Measurements from ENCODE around the gene SLC37A1. TPM values are rescaled to one million over a fixed set of nuclear protein-coding genes. Genes with fewer than 3 reads are reported as not detected.

The SLC37A1 gene
- total RNA-seq, 6 donors from 2014 or later = 20.8 to 70.2 (median 36.8) TPM

DNA sequence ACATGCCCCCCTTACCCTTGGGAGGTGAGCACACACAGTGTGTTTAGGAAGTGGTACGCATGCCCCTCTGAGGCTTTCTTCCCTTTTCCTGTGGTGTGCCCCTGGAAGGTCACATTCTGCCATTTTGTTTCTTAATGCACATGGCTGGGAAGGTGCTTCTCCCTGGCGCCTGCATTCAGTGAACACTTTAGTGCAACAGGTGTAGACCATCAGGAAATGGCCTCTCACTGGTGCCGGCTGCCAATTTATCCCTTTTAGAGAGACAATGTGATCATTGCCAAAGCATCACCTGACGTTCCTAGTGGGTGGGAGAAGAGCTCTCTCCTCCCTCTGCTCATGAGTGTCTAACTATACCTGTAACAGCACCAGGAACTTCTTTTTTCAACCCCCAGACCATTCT lies 88.0 kb downstream of the SLC37A1 start:
- no peaks in the 10 kb centered on the region for H3K4me1 ChIP-seq
- H3K27me3 ChIP-seq = no peaks in the 10 kb centered on the region
- no peaks in the 10 kb centered on the region for H3K36me3 ChIP-seq
- DNase-seq (no peak), ATAC-seq (ENCODE audit: low FRiP score in 2 of 2) (no peak)
- no peak overlapping the region for H3K27ac ChIP-seq
- H3K4me3 ChIP-seq = no peak overlapping the region
- H3K9me3 ChIP-seq = peaks cover 0 to 21% (median 6%) of the 10 kb centered on the region in 4 donors
- TF ChIP-seq CTCF (IDR thresholded peaks at IDR 0.05) (no peak), POLR2AphosphoS5 (IDR thresholded peaks at IDR 0.05) (no peak), POLR2A (IDR thresholded peaks at IDR 0.05) (no peak), EP300 (IDR thresholded peaks at IDR 0.05) (no peak)
- 75 to 82% methylated on average over 4 of the region's 4 CpGs for WGBS, 2 donors

GRCh38 chr21:42607102-42607501 lies 93.5 kb downstream of the SLC37A1 start:
- Histone ChIP-seq H3K27me3 (no peaks in the 10 kb centered on the region), H3K9me3 (peaks cover 0 to 21% (median 6%) of the 10 kb centered on the region in 4 donors), H3K36me3 (no peaks in the 10 kb centered on the region), H3K27ac (no peak overlapping the region), H3K4me3 (no peak overlapping the region), H3K4me1 (no peaks in the 10 kb centered on the region)
- no peak for TF ChIP-seq CTCF (IDR thresholded peaks at IDR 0.05)
- no peak for TF ChIP-seq EP300 (IDR thresholded peaks at IDR 0.05)
- no peak for TF ChIP-seq POLR2A (IDR thresholded peaks at IDR 0.05)
- no peak for TF ChIP-seq POLR2AphosphoS5 (IDR thresholded peaks at IDR 0.05)
- ATAC-seq (ENCODE audit: low FRiP score in 2 of 2) (no peak), DNase-seq (peak in 1 of 2 donors; percentile 13)
- 64 to 75% methylated on average over 4 of the region's 4 CpGs for WGBS, 2 donors

DNA sequence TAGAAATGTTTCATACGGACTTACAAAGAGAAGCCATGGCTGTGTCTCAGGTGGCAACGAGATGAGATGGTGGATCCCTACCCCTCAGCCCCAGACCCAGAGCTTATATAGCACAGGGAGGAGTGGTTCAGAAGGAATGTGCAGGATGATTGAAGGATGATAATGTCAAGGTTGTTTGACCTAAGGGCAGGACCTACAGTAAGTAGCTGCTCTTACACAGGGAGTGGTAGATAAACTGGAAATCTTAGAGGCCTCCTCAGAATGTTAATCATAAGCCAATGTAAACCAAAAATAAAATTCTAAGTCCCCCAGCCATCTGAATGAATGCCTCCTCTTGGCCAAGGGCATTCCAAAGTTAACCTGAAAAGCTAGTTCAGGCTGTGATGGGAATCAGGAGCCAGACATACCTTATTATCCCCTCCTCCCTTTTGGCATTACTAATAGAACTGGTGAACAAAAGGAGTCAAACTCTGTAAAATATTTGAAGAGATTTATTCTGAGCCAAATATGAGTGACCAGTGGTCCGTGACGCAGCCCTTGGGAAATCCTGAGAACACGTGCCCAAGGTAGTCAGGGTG lies 94.0 kb downstream of the SLC37A1 start:
- WGBS, 2 donors = 63 to 72% methylated on average over 5 of the region's 5 CpGs
- DNase-seq (peak in 1 of 2 donors; percentile 31), ATAC-seq (ENCODE audit: low FRiP score in 2 of 2) (peak; percentile 21 to 92)
- Histone ChIP-seq H3K9me3 (peaks cover 0 to 21% (median 6%) of the 10 kb centered on the region in 4 donors), H3K27me3 (no peaks in the 10 kb centered on the region), H3K4me1 (no peaks in the 10 kb centered on the region), H3K27ac (peak overlapping the region in 1 of 4 donors; percentile 41), H3K36me3 (no peaks in the 10 kb centered on the region), H3K4me3 (no peak overlapping the region)
- TF ChIP-seq POLR2A (IDR thresholded peaks at IDR 0.05) (no peak), EP300 (IDR thresholded peaks at IDR 0.05) (peak in 1 of 4 donors; percentile 10)

DNA sequence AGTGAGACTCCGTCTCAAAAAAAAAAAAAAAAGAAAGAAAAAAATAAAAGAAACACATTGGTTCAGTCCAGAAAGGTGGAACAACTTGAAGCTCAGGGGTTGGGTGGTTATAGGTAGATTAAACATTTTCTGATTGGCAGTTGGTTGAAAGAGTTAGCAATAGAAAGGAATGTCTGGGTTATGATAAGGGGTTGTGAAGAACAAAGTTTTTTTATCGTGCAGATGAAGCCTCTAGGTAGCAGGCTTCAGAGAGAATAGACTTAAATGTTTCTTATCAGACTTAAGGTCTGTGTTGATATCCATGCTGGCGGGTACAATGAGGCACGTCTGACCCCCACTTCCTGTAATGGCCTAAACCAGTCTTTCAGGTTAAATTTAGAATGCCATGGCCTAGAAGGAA lies 94.8 kb downstream of the SLC37A1 start:
- H3K4me1 ChIP-seq = no peaks in the 10 kb centered on the region
- peak overlapping the region in 1 of 4 donors; percentile 41 for H3K27ac ChIP-seq
- no peaks in the 10 kb centered on the region for H3K36me3 ChIP-seq
- H3K27me3 ChIP-seq = no peaks in the 10 kb centered on the region
- 48 to 49% methylated on average over 4 of the region's 4 CpGs for WGBS, 2 donors
- ATAC-seq (ENCODE audit: low FRiP score in 2 of 2) = peak in 1 of 2 donors; percentile 35
- no peak for TF ChIP-seq POLR2AphosphoS5 (IDR thresholded peaks at IDR 0.05)
- TF ChIP-seq POLR2A (IDR thresholded peaks at IDR 0.05) = no peak
- no peak for TF ChIP-seq CTCF (IDR thresholded peaks at IDR 0.05)
- no peak for TF ChIP-seq EP300 (IDR thresholded peaks at IDR 0.05)
- peak in 1 of 2 donors; percentile 2 for DNase-seq
- no peak overlapping the region for H3K4me3 ChIP-seq
- H3K9me3 ChIP-seq = peaks cover 0 to 21% (median 6%) of the 10 kb centered on the region in 4 donors

DNA sequence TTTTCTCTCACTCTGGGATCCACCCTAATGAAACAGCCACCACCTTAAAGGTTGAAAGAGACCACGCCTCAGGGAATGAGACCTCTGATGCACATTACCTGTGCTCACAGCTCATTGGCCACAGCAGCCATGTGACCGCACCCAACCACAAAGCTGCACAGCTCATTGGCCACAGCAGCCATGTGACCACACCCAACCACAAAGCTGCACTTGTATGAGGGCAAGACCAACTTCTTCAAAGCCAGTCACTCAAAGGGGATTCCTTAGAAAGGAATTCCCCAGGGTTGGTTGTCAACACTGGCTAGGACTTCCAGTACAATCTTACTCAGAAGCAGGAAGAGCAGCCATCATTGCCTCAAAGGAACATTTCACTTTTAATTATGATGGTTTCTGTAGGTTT lies 96.2 kb downstream of the SLC37A1 start:
- no peaks in the 10 kb centered on the region for H3K27me3 ChIP-seq
- H3K4me1 ChIP-seq = no peaks in the 10 kb centered on the region
- no peak overlapping the region for H3K27ac ChIP-seq
- TF ChIP-seq CTCF (IDR thresholded peaks at IDR 0.05) (no peak), POLR2A (IDR thresholded peaks at IDR 0.05) (no peak), POLR2AphosphoS5 (IDR thresholded peaks at IDR 0.05) (no peak), EP300 (IDR thresholded peaks at IDR 0.05) (no peak)
- 100% methylated on average over 2 of the region's 2 CpGs for WGBS, 2 donors
- H3K36me3 ChIP-seq = no peaks in the 10 kb centered on the region
- H3K4me3 ChIP-seq = no peak overlapping the region
- DNase-seq (peak in 1 of 2 donors; percentile 18), ATAC-seq (ENCODE audit: low FRiP score in 2 of 2) (no peak)
- peaks cover 0 to 12% (median 4%) of the 10 kb centered on the region in 4 donors for H3K9me3 ChIP-seq
